Kidney glomerular epithelial cell (primary cell): ENCODE measurements around the gene FKBP8.

Experiments
- DNase-seq: peaks from one replicate; lab custom pipeline; 2025; lab: John Stamatoyannopoulos, UW

Gene FKBP8

GRCh38 chr19:18483119-18483890 lies 60.1 kb downstream of the FKBP8 start:
- DNase-seq = no peak
